ENCODE results near the gene TMEM170A. TPM values are rescaled to one million over a fixed set of nuclear protein-coding genes. Genes with fewer than 3 reads are reported as not detected.

TMEM170A gene
- total and polyA plus RNA-seq, 10 of the 15 experiments (the other 5 are each of a cell fraction or from before 2014, with no cell fraction given), result 7.3 to 28.2 (median 20.9) TPM

GRCh38 chr16:75501359-75501758 is 36.9 kb upstream of the TMEM170A start:
- ChIA-PET SMC1A (ENCODE audit: uncharacterized antibody, unreplicated experiment) (no interaction called here), CTCF (interaction anchor here (0.7 kb wide), 1 partner anchor 10 kb away, joined by 3 read pairs; no protein-coding TSS in a partner anchor), POLR2A (no interaction called here), RAD21 (ENCODE audit: unreplicated experiment) (no interaction called here)
- in situ Hi-C loops (cut with MboI), result no loop called here
- Histone ChIP-seq H3K4me2 (ENCODE audit: control insufficient read depth, insufficient read depth) (no peak overlapping the region), H3K9me3 (replicated peaks; ENCODE audit: control insufficient read depth, insufficient read depth, low read length) (no peaks in the 10 kb centered on the region), H3K27ac (ENCODE audit: control insufficient read depth, insufficient read depth) (no peak overlapping the region), H4K20me1 (ENCODE audit: control insufficient read depth, insufficient read depth) (no peaks in the 10 kb centered on the region), H2AFZ (ENCODE audit: control insufficient read depth, low read depth, low read length) (no peak overlapping the region), H3K9ac (ENCODE audit: control insufficient read depth, insufficient read depth, low read length) (no peak overlapping the region), H3K79me2 (ENCODE audit: control insufficient read depth, insufficient read depth, low read length) (no peaks in the 10 kb centered on the region), H3K4me1 (ENCODE audit: control insufficient read depth, insufficient read depth, low read length) (no peaks in the 10 kb centered on the region), H3K27me3 (replicated peaks in 1 of 2; ENCODE audit: control insufficient read depth in 2 of 2, insufficient read depth in 2 of 2, low read length in 1 of 2) (peaks cover 0 to 3% of the 10 kb centered on the region in 2 experiments; a peak in 2 of 4 replicates), H3K4me3 (no peak overlapping the region), H3K36me3 (ENCODE audit: control insufficient read depth in 2 of 2, insufficient read depth in 2 of 2, low read length in 1 of 2) (no peaks in the 10 kb centered on the region)
- FAIRE-seq (no peak), ATAC-seq (no peak), DNase-seq (ENCODE audit: low read depth, low spot score) (no peak)
- WGBS (ENCODE audit: insufficient coverage, insufficient replicate concordance, low lambda C conversion rate, missing lambda C conversion rate), result 58% methylated on average over 5 of the region's 5 CpGs
- no TSS peak for BruUV-seq (replicated peaks)
- intact Hi-C loops (cut with micrococcal nuclease; ENCODE audit: unreplicated experiment), result no loop called here
- TF ChIP-seq YBX1 (IDR thresholded peaks at IDR 0.05) (no peak), PBX3 (IDR thresholded peaks at IDR 0.05; ENCODE audit: insufficient replicate concordance, low read depth, low read length) (no peak), ZBTB40 (IDR thresholded peaks at IDR 0.05; ENCODE audit: borderline replicate concordance) (no peak), BCL3 (IDR thresholded peaks at IDR 0.05; ENCODE audit: borderline replicate concordance, insufficient read depth, low read depth, low read length, poor library complexity, severe bottlenecking) (no peak), RAD51 (IDR thresholded peaks at IDR 0.05) (no peak), CBX3 (IDR thresholded peaks at IDR 0.05; ENCODE audit: borderline replicate concordance, low read depth) (no peak), MYB (IDR thresholded peaks at IDR 0.05; ENCODE audit: borderline replicate concordance, low read depth, low read length) (no peak), ATF3 (IDR thresholded peaks at IDR 0.05; ENCODE audit: borderline replicate concordance, extremely low read depth, low read depth, low read length) (no peak), MXI1 (IDR thresholded peaks at IDR 0.05; ENCODE audit: low read depth, low read length) (no peak), HDGF (IDR thresholded peaks at IDR 0.05) (no peak), ZNF384 (IDR thresholded peaks at IDR 0.05; ENCODE audit: borderline replicate concordance, low read depth, low read length) (no peak), E2F4 (IDR thresholded peaks at IDR 0.05; ENCODE audit: low read depth, low read length) (no peak)
